MM.1S (cell line): ENCODE results near the gene EFEMP2.

Source experiments
- CTCF ChIP-seq: fragments of 300-600 bp; sonication (generic); IDR thresholded peaks from 2 replicates; pipeline ENCODE4 v1.5.1; 2016; ENCODE audit warnings: antibody characterized with exemption, low read length, mixed read lengths
- EZH2phosphoT487 ChIP-seq: fragments of 300-600 bp; sonication (generic); IDR thresholded peaks from 2 replicates; pipeline ENCODE4 v1.6.1; 2018; ENCODE audit warnings: antibody characterized with exemption, low read length

GRCh38 chr11:65903068-65903481 is 30.5 kb upstream of the EFEMP2 start:
- no peak for TF ChIP-seq CTCF
- TF ChIP-seq EZH2phosphoT487: no peak
